Measurements from ENCODE around the gene TMEM139.

- no peak for TF ChIP-seq ZNF274 (IDR thresholded peaks at IDR 0.05; ENCODE audit: low read depth, low read length)
- no peak for TF ChIP-seq YY1 (IDR thresholded peaks at IDR 0.05; ENCODE audit: insufficient read depth, insufficient read length)
These were observed 20.2 kb downstream of the TMEM139 start for GRCh38 chr7:143304938-143305337.

Data from NT2/D1 (cell line).